Smooth muscle cell (in vitro differentiated cells): ENCODE results near the gene NUDT3. TPM values are rescaled to one million over a fixed set of nuclear protein-coding genes. Genes with fewer than 3 reads are reported as not detected.

Experiments
- DNase-seq: peaks from one replicate; lab custom pipeline; 2025; ENCODE audit not compliant: unreplicated experiment; lab: John Stamatoyannopoulos, UW
- H2AFZ ChIP-seq: fragments of 200-600 bp; sonication (generic); 2 replicates; pipeline ENCODE4 v1.6.0; 2016; ENCODE audit warnings: antibody characterized with exemption, low read depth, mild to moderate bottlenecking
- H3F3A ChIP-seq: fragments of 200-600 bp; sonication (generic); 2 replicates; pipeline ENCODE4 v1.6.0; 2017; ENCODE audit warnings: antibody characterized with exemption, low read depth
- H3K27ac ChIP-seq: fragments of 200-600 bp; sonication (generic); 2 replicates; pipeline ENCODE4 v1.5.1; 2016; ENCODE audit warnings: low read depth, mild to moderate bottlenecking
- H3K27me3 ChIP-seq: fragments of 200-600 bp; sonication (generic); 2 replicates; pipeline ENCODE4 v1.6.1; 2016; ENCODE audit warnings: low read depth, mild to moderate bottlenecking
- H3K36me3 ChIP-seq: fragments of 200-600 bp; sonication (generic); 2 replicates; pipeline ENCODE4 v1.5.1; 2016; ENCODE audit warnings: low read depth
- H3K4me1 ChIP-seq: fragments of 200-600 bp; sonication (generic); 2 replicates; pipeline ENCODE4 v1.5.1; 2016; ENCODE audit warnings: low read depth
- H3K4me2 ChIP-seq: fragments of 200-600 bp; sonication (generic); 2 replicates; pipeline ENCODE4 v1.6.0; 2016; ENCODE audit warnings: mild to moderate bottlenecking
- H3K4me3 ChIP-seq: fragments of 200-600 bp; sonication (generic); 2 replicates; pipeline ENCODE4 v1.5.1; 2016; ENCODE audit warnings: mild to moderate bottlenecking
- H3K79me2 ChIP-seq: fragments of 200-600 bp; sonication (generic); 2 replicates; pipeline ENCODE4 v1.6.0; 2016; ENCODE audit warnings: low read depth, mild to moderate bottlenecking
- H3K9ac ChIP-seq: fragments of 200-600 bp; sonication (generic); 2 replicates; pipeline ENCODE4 v1.6.0; 2016; ENCODE audit warnings: low read depth
- H3K9me3 ChIP-seq: fragments of 200-600 bp; sonication (generic); replicated peaks from 2 replicates; pipeline ENCODE4 v1.5.1; 2016; ENCODE audit warnings: low read depth
- H4K20me1 ChIP-seq: fragments of 200-600 bp; sonication (generic); 2 replicates; pipeline ENCODE4 v1.6.0; 2016; ENCODE audit warnings: low read depth
- WGBS: methylation state at CpG from one replicate; pipeline ENCODE4 v1.1.7; 2016; ENCODE audit warnings: low lambda C conversion rate; 5-methylcytosine and 5-hydroxymethylcytosine counted together
- polyA plus RNA-seq: library from polyadenylated mRNA; unstranded; fragments of >200 nt; fragmentation: Nextera tagmentation; extraction: Ambion mirVana; gene quantifications from 2 replicates; pipeline ENCODE4 v1.2.1, GENCODE V29; 2016
- total RNA-seq: library from RNA; depleted of rRNA; stranded (reverse); fragments of >200 nt; gene quantifications from 2 replicates; pipeline ENCODE4 v1.2.3, GENCODE V29; 2014
- TF ChIP-seq, protein P1 (sequence below): fragments of 200-600 bp; sonication (generic); IDR thresholded peaks from 2 replicates; pipeline ENCODE4 v1.5.1; 2017; ENCODE audit warnings: borderline replicate concordance, mild to moderate bottlenecking, antibody characterized with exemption; ENCODE audit not compliant: insufficient read depth, poor library complexity, severe bottlenecking

NUDT3 gene
- total and polyA plus RNA-seq, 2 experiments from 2014 or later = 7.5 to 12.9 TPM

DNA sequence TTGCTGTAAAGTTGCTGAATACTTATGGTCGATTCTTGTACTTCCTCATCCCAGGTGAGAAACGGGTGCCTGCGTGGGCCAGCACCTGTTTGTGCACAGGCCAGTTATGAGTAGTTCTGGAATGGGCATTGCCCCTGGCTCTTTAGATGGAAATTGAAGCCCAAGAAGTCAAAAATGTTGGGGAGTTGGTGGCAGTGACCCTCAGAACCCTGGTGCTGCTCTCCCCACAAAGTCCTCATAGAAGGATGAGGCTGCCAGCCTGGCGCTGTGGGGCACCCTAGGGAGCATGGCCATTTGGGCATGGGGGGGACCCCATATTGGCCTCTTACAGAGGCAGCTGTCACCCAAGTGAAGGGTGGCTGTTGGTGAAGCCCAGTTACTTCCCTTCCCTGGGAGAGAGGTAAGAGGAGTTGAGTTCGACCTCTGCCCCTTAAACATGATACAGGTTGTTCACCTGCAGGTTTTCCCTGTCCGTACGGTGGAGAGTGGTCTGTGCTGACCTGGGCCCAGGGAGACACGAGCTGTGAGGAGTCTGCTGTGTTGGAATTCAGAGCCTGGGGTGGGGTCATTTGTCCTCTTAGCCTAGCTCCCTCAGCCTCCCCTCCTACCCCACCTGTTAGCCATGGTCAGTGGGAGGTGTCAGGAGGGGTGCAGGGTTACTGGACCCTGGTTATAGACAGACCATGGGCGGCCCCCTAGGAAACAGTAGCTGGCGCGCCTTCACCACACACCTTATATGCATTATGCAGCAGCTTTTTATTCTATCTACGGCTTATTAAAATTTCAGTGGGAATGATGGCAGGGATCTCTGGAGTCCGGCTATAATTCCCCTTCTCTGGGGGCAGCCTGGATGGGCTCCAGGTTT is 150.9 kb downstream of the NUDT3 start:
- no peak overlapping the region for H3K27ac ChIP-seq
- H3K4me2 ChIP-seq = no peak overlapping the region

DNA sequence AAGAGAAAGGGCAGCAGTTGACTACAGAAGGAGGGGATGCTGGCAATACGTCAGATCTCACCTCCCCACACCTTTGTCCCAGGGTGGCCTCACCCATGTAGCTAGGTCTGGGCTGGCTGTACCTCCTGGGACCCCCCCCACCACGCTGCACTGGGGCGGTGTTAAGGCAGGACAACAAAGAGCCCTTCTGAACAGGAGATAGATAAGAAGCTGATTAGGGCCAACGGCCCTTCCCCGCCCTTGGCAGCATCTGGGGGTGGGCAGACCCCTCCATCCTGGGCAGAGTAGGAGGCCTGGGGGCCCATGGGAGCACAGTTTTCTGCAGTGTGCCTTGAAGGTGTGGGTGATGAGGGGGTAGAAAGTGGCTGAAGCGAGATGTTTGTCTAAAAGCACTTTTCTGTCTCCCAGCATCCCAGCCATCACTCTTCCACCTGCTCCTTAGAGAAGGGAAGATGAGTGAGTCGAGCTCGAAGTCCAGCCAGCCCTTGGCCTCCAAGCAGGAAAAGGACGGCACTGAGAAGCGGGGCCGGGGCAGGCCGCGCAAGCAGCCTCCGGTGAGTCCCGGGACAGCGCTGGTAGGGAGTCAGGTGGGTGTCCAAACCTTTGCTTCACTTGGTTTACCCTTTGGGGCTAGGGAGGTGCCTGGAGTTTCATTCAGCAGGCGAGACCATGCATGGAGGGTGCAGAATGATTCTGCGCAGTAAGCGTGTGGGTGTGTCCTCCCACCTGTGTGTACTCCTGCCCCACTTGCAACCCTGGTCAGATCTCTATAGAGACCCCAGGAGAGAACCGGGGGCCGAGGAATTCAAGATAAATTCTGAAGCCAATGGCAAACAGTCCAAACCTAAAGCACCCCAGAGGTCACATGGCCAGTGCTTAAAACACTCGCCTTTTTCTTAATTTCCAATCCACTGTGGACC is 151.9 kb downstream of the NUDT3 start:
- Histone ChIP-seq H3K4me1 (peaks cover 10% of the 10 kb centered on the region), H3K9ac (no peak overlapping the region), H3K79me2 (peaks cover 7% of the 10 kb centered on the region), H3K27me3 (no peaks in the 10 kb centered on the region), H3K36me3 (no peaks in the 10 kb centered on the region), H4K20me1 (peaks cover 19% of the 10 kb centered on the region), H3K4me3 (no peak overlapping the region), H3K27ac (no peak overlapping the region), H3K4me2 (no peak overlapping the region), H2AFZ (no peak overlapping the region), H3K9me3 (no peaks in the 10 kb centered on the region), H3F3A (peaks cover 7% of the 10 kb centered on the region)
- TF ChIP-seq, protein P1, sequence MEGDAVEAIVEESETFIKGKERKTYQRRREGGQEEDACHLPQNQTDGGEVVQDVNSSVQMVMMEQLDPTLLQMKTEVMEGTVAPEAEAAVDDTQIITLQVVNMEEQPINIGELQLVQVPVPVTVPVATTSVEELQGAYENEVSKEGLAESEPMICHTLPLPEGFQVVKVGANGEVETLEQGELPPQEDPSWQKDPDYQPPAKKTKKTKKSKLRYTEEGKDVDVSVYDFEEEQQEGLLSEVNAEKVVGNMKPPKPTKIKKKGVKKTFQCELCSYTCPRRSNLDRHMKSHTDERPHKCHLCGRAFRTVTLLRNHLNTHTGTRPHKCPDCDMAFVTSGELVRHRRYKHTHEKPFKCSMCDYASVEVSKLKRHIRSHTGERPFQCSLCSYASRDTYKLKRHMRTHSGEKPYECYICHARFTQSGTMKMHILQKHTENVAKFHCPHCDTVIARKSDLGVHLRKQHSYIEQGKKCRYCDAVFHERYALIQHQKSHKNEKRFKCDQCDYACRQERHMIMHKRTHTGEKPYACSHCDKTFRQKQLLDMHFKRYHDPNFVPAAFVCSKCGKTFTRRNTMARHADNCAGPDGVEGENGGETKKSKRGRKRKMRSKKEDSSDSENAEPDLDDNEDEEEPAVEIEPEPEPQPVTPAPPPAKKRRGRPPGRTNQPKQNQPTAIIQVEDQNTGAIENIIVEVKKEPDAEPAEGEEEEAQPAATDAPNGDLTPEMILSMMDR = no peak
- no peak for DNase-seq
- WGBS = 94% methylated on average over 22 of the region's 22 CpGs

More for the DNA sequence above, 150.9 kb downstream of the NUDT3 start:
- Histone ChIP-seq H4K20me1 (peaks cover 19% of the 10 kb centered on the region), H3F3A (no peaks in the 10 kb centered on the region), H3K27me3 (no peaks in the 10 kb centered on the region), H3K9ac (no peak overlapping the region), H3K4me1 (peaks cover 10% of the 10 kb centered on the region), H3K9me3 (no peaks in the 10 kb centered on the region), H2AFZ (no peak overlapping the region), H3K79me2 (peaks cover 7% of the 10 kb centered on the region), H3K36me3 (no peaks in the 10 kb centered on the region), H3K4me3 (no peak overlapping the region)
- no peak for DNase-seq
- TF ChIP-seq, protein P1 = no peak
- 97% methylated on average over 13 of the region's 13 CpGs for WGBS

DNA sequence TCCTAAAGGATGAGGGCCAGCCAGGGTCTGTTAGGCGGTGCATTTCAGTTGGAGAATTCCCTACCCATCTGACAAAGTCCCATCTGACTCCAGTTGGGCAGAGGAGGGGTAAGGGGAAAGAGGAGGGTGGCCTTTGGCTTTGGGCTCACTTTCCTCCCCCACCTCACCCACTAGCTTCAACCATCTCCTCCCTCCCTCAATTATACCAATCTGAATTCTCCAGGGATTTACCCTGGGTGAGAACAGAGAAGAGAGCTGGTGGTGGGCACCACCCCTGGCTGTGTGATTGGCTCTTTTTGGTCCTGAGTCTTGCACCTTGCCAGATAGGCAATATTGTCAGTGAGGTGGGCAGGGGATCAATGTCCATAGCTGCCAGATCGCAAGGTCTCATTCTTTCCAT is 152.6 kb downstream of the NUDT3 start:
- TF ChIP-seq, protein P1 = no peak
- Histone ChIP-seq H3K27me3 (no peaks in the 10 kb centered on the region), H3K9me3 (no peaks in the 10 kb centered on the region), H2AFZ (no peak overlapping the region), H3K4me3 (no peak overlapping the region), H3K36me3 (no peaks in the 10 kb centered on the region), H3K79me2 (peaks cover 7% of the 10 kb centered on the region), H3K4me1 (peaks cover 11% of the 10 kb centered on the region), H3F3A (peaks cover 7% of the 10 kb centered on the region), H4K20me1 (peaks cover 19% of the 10 kb centered on the region), H3K9ac (no peak overlapping the region), H3K4me2 (no peak overlapping the region), H3K27ac (no peak overlapping the region)
- no peak for DNase-seq
- 81% methylated on average over 2 of the region's 2 CpGs for WGBS
